Neural cell (in vitro differentiated cells): Measurements from ENCODE around the gene SLC35A4.

Experiments
- EP300 ChIP-seq: fragments of 450-650 bp; conservative IDR thresholded peaks from 2 replicates; pipeline ENCODE4 v1.6.1; 2014; ENCODE audit warnings: antibody characterized with exemption, mild to moderate bottlenecking, moderate library complexity; ENCODE audit not compliant: poor library complexity, severe bottlenecking
- POLR2AphosphoS5 ChIP-seq: IDR thresholded peaks from 2 replicates; pipeline ENCODE4 v1.6.1; 2012
- RAD21 ChIP-seq: fragments of 450-650 bp; conservative IDR thresholded peaks from 2 replicates; pipeline ENCODE4 v1.6.1; 2014; ENCODE audit warnings: antibody characterized with exemption, mild to moderate bottlenecking, moderate library complexity
- TF ChIP-seq, protein P1 (sequence below): fragments of 450-650 bp; IDR thresholded peaks from 2 replicates; pipeline ENCODE4 v1.5.1; 2014; ENCODE audit warnings: antibody characterized with exemption, mild to moderate bottlenecking, moderate library complexity; ENCODE audit not compliant: poor library complexity, severe bottlenecking

- TF ChIP-seq RAD21 (no peak), POLR2AphosphoS5 (no peak), EP300 (no peak)
- TF ChIP-seq, protein P1, sequence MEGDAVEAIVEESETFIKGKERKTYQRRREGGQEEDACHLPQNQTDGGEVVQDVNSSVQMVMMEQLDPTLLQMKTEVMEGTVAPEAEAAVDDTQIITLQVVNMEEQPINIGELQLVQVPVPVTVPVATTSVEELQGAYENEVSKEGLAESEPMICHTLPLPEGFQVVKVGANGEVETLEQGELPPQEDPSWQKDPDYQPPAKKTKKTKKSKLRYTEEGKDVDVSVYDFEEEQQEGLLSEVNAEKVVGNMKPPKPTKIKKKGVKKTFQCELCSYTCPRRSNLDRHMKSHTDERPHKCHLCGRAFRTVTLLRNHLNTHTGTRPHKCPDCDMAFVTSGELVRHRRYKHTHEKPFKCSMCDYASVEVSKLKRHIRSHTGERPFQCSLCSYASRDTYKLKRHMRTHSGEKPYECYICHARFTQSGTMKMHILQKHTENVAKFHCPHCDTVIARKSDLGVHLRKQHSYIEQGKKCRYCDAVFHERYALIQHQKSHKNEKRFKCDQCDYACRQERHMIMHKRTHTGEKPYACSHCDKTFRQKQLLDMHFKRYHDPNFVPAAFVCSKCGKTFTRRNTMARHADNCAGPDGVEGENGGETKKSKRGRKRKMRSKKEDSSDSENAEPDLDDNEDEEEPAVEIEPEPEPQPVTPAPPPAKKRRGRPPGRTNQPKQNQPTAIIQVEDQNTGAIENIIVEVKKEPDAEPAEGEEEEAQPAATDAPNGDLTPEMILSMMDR: no peak
Measured at GRCh38 chr5:140546851-140547507, 17.6 kb upstream of the SLC35A4 start.
